ENCODE measurements around the gene GK.

Gene GK

GRCh38 chrX:30673127-30673796 lies 20.0 kb downstream of the GK start:
- ChIA-PET POLR2A (no interaction called here), CTCF (interaction anchor here (0.6 kb wide), 1 partner anchor 217 kb away, joined by 6 read pairs; no protein-coding TSS in a partner anchor)
- H3K9me3 ChIP-seq (ENCODE audit: control insufficient read depth, insufficient read depth, low read depth, low read length): no peaks in the 10 kb centered on the region
- no peak overlapping the region for H3K4me3 ChIP-seq (ENCODE audit: low read depth, low read length)
- TF ChIP-seq HIC1 (tag by site-specific recombination; IDR thresholded peaks at IDR 0.05) (no peak), PRDM1 (tag by site-specific recombination; IDR thresholded peaks at IDR 0.05) (no peak), ZNF549 (tag by site-specific recombination; IDR thresholded peaks at IDR 0.05) (no peak), ZNF404 (tag by site-specific recombination; IDR thresholded peaks at IDR 0.05) (no peak), ZNF302 (tag by site-specific recombination; IDR thresholded peaks at IDR 0.05; ENCODE audit: low read depth) (no peak), GLIS2 (tag by site-specific recombination; IDR thresholded peaks at IDR 0.05) (no peak), ZFP37 (tag by site-specific recombination; IDR thresholded peaks at IDR 0.05) (no peak), ZNF48 (tag by site-specific recombination; IDR thresholded peaks at IDR 0.05) (no peak), ZNF26 (tag by site-specific recombination; IDR thresholded peaks at IDR 0.05) (no peak), HOXD13 (CRISPR knock-in tag; IDR thresholded peaks at IDR 0.05; ENCODE audit: borderline replicate concordance) (no peak), OSR2 (tag by site-specific recombination; IDR thresholded peaks at IDR 0.05) (no peak), ZNF830 (tag by site-specific recombination; IDR thresholded peaks at IDR 0.05; ENCODE audit: low read depth) (no peak), ZNF37A (tag by site-specific recombination; IDR thresholded peaks at IDR 0.05) (no peak), ZNF324 (tag by site-specific recombination; IDR thresholded peaks at IDR 0.05) (no peak), ZNF623 (tag by site-specific recombination; IDR thresholded peaks at IDR 0.05) (no peak)
- TF ChIP-seq, protein P1, sequence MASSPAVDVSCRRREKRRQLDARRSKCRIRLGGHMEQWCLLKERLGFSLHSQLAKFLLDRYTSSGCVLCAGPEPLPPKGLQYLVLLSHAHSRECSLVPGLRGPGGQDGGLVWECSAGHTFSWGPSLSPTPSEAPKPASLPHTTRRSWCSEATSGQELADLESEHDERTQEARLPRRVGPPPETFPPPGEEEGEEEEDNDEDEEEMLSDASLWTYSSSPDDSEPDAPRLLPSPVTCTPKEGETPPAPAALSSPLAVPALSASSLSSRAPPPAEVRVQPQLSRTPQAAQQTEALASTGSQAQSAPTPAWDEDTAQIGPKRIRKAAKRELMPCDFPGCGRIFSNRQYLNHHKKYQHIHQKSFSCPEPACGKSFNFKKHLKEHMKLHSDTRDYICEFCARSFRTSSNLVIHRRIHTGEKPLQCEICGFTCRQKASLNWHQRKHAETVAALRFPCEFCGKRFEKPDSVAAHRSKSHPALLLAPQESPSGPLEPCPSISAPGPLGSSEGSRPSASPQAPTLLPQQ (tag by site-specific recombination; IDR thresholded peaks at IDR 0.05): no peak
- TF ChIP-seq, protein P2, sequence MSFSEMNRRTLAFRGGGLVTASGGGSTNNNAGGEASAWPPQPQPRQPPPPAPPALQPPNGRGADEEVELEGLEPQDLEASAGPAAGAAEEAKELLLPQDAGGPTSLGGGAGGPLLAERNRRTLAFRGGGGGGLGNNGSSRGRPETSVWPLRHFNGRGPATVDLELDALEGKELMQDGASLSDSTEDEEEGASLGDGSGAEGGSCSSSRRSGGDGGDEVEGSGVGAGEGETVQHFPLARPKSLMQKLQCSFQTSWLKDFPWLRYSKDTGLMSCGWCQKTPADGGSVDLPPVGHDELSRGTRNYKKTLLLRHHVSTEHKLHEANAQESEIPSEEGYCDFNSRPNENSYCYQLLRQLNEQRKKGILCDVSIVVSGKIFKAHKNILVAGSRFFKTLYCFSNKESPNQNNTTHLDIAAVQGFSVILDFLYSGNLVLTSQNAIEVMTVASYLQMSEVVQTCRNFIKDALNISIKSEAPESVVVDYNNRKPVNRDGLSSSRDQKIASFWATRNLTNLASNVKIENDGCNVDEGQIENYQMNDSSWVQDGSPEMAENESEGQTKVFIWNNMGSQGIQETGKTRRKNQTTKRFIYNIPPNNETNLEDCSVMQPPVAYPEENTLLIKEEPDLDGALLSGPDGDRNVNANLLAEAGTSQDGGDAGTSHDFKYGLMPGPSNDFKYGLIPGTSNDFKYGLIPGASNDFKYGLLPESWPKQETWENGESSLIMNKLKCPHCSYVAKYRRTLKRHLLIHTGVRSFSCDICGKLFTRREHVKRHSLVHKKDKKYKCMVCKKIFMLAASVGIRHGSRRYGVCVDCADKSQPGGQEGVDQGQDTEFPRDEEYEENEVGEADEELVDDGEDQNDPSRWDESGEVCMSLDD (tag by site-specific recombination; IDR thresholded peaks at IDR 0.05): no peak
- TF ChIP-seq, protein P3, sequence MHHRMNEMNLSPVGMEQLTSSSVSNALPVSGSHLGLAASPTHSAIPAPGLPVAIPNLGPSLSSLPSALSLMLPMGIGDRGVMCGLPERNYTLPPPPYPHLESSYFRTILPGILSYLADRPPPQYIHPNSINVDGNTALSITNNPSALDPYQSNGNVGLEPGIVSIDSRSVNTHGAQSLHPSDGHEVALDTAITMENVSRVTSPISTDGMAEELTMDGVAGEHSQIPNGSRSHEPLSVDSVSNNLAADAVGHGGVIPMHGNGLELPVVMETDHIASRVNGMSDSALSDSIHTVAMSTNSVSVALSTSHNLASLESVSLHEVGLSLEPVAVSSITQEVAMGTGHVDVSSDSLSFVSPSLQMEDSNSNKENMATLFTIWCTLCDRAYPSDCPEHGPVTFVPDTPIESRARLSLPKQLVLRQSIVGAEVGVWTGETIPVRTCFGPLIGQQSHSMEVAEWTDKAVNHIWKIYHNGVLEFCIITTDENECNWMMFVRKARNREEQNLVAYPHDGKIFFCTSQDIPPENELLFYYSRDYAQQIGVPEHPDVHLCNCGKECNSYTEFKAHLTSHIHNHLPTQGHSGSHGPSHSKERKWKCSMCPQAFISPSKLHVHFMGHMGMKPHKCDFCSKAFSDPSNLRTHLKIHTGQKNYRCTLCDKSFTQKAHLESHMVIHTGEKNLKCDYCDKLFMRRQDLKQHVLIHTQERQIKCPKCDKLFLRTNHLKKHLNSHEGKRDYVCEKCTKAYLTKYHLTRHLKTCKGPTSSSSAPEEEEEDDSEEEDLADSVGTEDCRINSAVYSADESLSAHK (tag by site-specific recombination; IDR thresholded peaks at IDR 0.05): no peak
- no peak overlapping the region for H3K27ac ChIP-seq (ENCODE audit: extremely low read depth, low read depth, low read length)
- H3K4me1 ChIP-seq (ENCODE audit: control insufficient read depth, insufficient read depth, low read length): no peaks in the 10 kb centered on the region
- peaks cover 2 to 33% of the 10 kb centered on the region in 2 experiments; a peak in 2 of 3 replicates for H3K36me3 ChIP-seq (ENCODE audit: control insufficient read depth in 2 of 2, insufficient read depth in 1 of 2, low read length in 2 of 2)

Data from HEK293 (cell line).